ENCODE data around the gene SCNM1. TPM values are rescaled to one million over a fixed set of nuclear protein-coding genes. Genes with fewer than 3 reads are reported as not detected.
A peak's percentile ranks its signal among the peaks of the same experiment; 100 is the strongest.

SCNM1 gene
- total RNA-seq, 1 donor from 2014 or later: 25.3 TPM

DNA sequence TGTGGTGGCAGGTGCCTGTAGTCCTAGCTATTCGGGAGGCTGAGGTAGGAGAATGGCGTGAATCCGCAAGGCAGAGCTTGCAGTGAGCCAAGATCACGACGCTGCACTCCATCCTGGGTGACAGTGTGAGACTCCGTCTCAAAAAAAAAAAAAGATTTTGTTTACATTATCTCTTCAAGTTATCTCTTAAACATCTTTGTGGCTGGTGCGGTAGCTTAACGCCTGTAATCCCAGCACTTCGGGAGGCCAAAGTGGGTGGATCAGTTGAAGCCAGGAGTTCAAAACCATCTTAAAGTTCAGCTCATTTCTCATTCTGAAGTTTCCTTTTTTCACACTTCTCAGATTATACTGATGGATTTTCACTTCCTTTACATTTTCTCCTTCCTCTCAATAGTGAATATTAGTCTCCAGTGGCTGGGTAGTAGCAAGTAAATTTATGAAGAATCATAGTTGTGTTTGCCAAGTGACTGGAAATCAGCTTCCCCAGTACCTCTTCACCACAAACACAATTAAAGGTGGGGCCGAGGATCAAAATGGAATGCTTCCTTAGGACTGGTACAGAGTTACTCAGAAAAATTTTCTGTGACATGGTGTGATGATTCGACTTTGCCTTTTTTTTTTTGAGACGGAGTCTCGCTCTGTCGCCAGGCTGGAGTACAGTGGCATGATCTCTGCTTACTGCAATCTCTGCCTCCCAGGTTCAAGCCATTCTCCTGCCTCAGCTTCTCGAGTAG lies 46.2 kb downstream of the SCNM1 start:
- TF ChIP-seq EZH2phosphoT487 (IDR thresholded peaks at IDR 0.05) (no peak), EZH2 (IDR thresholded peaks at IDR 0.05) (no peak)
- TF ChIP-seq, protein P1, sequence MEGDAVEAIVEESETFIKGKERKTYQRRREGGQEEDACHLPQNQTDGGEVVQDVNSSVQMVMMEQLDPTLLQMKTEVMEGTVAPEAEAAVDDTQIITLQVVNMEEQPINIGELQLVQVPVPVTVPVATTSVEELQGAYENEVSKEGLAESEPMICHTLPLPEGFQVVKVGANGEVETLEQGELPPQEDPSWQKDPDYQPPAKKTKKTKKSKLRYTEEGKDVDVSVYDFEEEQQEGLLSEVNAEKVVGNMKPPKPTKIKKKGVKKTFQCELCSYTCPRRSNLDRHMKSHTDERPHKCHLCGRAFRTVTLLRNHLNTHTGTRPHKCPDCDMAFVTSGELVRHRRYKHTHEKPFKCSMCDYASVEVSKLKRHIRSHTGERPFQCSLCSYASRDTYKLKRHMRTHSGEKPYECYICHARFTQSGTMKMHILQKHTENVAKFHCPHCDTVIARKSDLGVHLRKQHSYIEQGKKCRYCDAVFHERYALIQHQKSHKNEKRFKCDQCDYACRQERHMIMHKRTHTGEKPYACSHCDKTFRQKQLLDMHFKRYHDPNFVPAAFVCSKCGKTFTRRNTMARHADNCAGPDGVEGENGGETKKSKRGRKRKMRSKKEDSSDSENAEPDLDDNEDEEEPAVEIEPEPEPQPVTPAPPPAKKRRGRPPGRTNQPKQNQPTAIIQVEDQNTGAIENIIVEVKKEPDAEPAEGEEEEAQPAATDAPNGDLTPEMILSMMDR (IDR thresholded peaks at IDR 0.05): no peak
- Mint-ChIP-seq H3K4me1 (peaks cover 2% of the 10 kb centered on the region), H3K27ac (peak overlapping the region; percentile 59), H3K36me3 (peaks cover 23% of the 10 kb centered on the region), H3K9me3 (no peaks in the 10 kb centered on the region), H3K4me3 (no peak overlapping the region), H3K27me3 (ENCODE audit: insufficient read depth, low read depth) (peaks cover 3% of the 10 kb centered on the region)
- Histone ChIP-seq H2AFZ (replicated peaks) (no peak overlapping the region), H3K9me3 (ENCODE audit: low read depth) (no peaks in the 10 kb centered on the region), H3K4me3 (no peak overlapping the region), H3K9ac (no peak overlapping the region), H3K27me3 (no peaks in the 10 kb centered on the region), H3K36me3 (no peaks in the 10 kb centered on the region), H4K20me1 (ENCODE audit: low read depth) (peaks cover 92% of the 10 kb centered on the region), H3K27ac (no peak overlapping the region), H3F3A (ENCODE audit: low read depth) (peaks cover 5% of the 10 kb centered on the region), H3K79me2 (ENCODE audit: low read depth) (peaks cover 100% of the 10 kb centered on the region), H3K4me1 (no peaks in the 10 kb centered on the region), H3K4me2 (no peak overlapping the region)
- no peak for DNase-seq (ENCODE audit: low spot score)

DNA sequence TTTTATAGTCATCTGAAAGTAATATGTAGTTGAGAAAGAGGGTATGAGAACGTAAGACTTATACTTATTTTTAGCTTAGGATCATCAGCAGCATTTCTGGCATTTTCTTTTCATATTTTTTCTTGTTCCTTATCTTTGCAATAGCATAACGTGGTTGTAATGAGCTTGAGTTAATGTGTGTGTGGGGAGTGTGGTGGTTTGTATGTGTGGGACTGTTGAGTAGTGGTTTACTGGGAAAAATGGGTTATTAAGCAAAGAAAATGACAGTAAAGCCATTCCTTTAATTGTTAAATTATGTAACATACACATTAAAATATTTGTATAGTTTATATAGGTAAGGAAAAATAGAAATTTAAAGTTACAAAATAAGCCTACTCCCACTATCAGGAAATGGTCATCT lies 47.6 kb downstream of the SCNM1 start:
- peaks cover 100% of the 10 kb centered on the region for H3K79me2 ChIP-seq (ENCODE audit: low read depth)
- H3K4me2 ChIP-seq: no peak overlapping the region
- H3K9ac ChIP-seq: no peak overlapping the region
- no peak overlapping the region for H3K27ac ChIP-seq
- H3K27ac Mint-ChIP-seq: no peak overlapping the region
- H2AFZ ChIP-seq (replicated peaks): no peak overlapping the region
- H3F3A ChIP-seq (ENCODE audit: low read depth): peaks cover 5% of the 10 kb centered on the region
- H3K4me3 Mint-ChIP-seq: no peak overlapping the region
- H3K9me3 Mint-ChIP-seq: no peaks in the 10 kb centered on the region
- H3K4me3 ChIP-seq: no peak overlapping the region
- no peak for DNase-seq (ENCODE audit: low spot score)
- TF ChIP-seq, protein P1 (IDR thresholded peaks at IDR 0.05): no peak
- TF ChIP-seq EZH2phosphoT487 (IDR thresholded peaks at IDR 0.05) (no peak), EZH2 (IDR thresholded peaks at IDR 0.05) (no peak)
- peaks cover 3% of the 10 kb centered on the region for H3K27me3 Mint-ChIP-seq (ENCODE audit: insufficient read depth, low read depth)
- H4K20me1 ChIP-seq (ENCODE audit: low read depth): peaks cover 93% of the 10 kb centered on the region
- H3K4me1 ChIP-seq: no peaks in the 10 kb centered on the region
- H3K4me1 Mint-ChIP-seq: peaks cover 2% of the 10 kb centered on the region
- no peaks in the 10 kb centered on the region for H3K36me3 ChIP-seq
- no peaks in the 10 kb centered on the region for H3K9me3 ChIP-seq (ENCODE audit: low read depth)
- no peaks in the 10 kb centered on the region for H3K27me3 ChIP-seq
- peaks cover 25% of the 10 kb centered on the region for H3K36me3 Mint-ChIP-seq

Other genes starting within 250 kb of the SCNM1 start
- 63.4 and 79.5 TPM in 2 replicates for gene SETDB1, start 239.8 kb upstream of the SCNM1 start, total RNA-seq (ENCODE audit: low replicate concordance)
- 104 and 122 TPM in 2 replicates for gene CERS2, start 191.3 kb upstream of the SCNM1 start, total RNA-seq (ENCODE audit: low replicate concordance)
- gene ANXA9, start 183.9 kb upstream of the SCNM1 start, total RNA-seq (ENCODE audit: low replicate concordance): 0.77 TPM in 1 of 2 replicates, not detected in the other
- gene MINDY1, start 159.2 kb upstream of the SCNM1 start, total RNA-seq (ENCODE audit: low replicate concordance): 8.5 and 15.8 TPM in 2 replicates
- 27.0 and 33.0 TPM in 2 replicates for gene PRUNE1, start 157.7 kb upstream of the SCNM1 start, total RNA-seq (ENCODE audit: low replicate concordance)
- 0.97 and 1.0 TPM in 2 replicates for gene BNIPL, start 129.6 kb upstream of the SCNM1 start, total RNA-seq (ENCODE audit: low replicate concordance)
- gene C1orf56, start 118.4 kb upstream of the SCNM1 start, total RNA-seq (ENCODE audit: low replicate concordance): 2.9 and 5.5 TPM in 2 replicates
- 50.7 and 54.9 TPM in 2 replicates for gene CDC42SE1, start 106.5 kb upstream of the SCNM1 start, total RNA-seq (ENCODE audit: low replicate concordance)
- gene MLLT11, start 105.7 kb upstream of the SCNM1 start, total RNA-seq (ENCODE audit: low replicate concordance): 27.9 and 37.0 TPM in 2 replicates
- 6.5 and 6.9 TPM in 2 replicates for gene GABPB2, start 95.4 kb upstream of the SCNM1 start, total RNA-seq (ENCODE audit: low replicate concordance)
- gene SEMA6C, start 19.5 kb upstream of the SCNM1 start, total RNA-seq (ENCODE audit: low replicate concordance): 5.6 and 12.1 TPM in 2 replicates
- gene TNFAIP8L2, start 9.5 kb upstream of the SCNM1 start, total RNA-seq (ENCODE audit: low replicate concordance): not detected in 2 replicates
- gene LYSMD1, start 242 bp upstream of the SCNM1 start, total RNA-seq (ENCODE audit: low replicate concordance): 15.5 and 18.9 TPM in 2 replicates
- not detected in 2 replicates for gene TMOD4, start 9.8 kb downstream of the SCNM1 start, total RNA-seq (ENCODE audit: low replicate concordance)
- 107 and 117 TPM in 2 replicates for gene VPS72, start 24.1 kb downstream of the SCNM1 start, total RNA-seq (ENCODE audit: low replicate concordance)
- gene PIP5K1A, start 32.4 kb downstream of the SCNM1 start, total RNA-seq (ENCODE audit: low replicate concordance): 81.2 and 90.6 TPM in 2 replicates
- 123 and 162 TPM in 2 replicates for gene PSMD4, start 88.6 kb downstream of the SCNM1 start, total RNA-seq (ENCODE audit: low replicate concordance)
- 20.2 and 43.1 TPM in 2 replicates for gene ZNF687, start 116.2 kb downstream of the SCNM1 start, total RNA-seq (ENCODE audit: low replicate concordance)
- gene PI4KB, start 161.3 kb downstream of the SCNM1 start, total RNA-seq (ENCODE audit: low replicate concordance): 19.0 and 33.5 TPM in 2 replicates
- 87.5 and 108 TPM in 2 replicates for gene RFX5, start 181.1 kb downstream of the SCNM1 start, total RNA-seq (ENCODE audit: low replicate concordance)
- 38.5 and 63.2 TPM in 2 replicates for gene SELENBP1, start 206.6 kb downstream of the SCNM1 start, total RNA-seq (ENCODE audit: low replicate concordance)
- gene PSMB4, start 233.4 kb downstream of the SCNM1 start, total RNA-seq (ENCODE audit: low replicate concordance): 267 and 321 TPM in 2 replicates